Effector memory CD8-positive, alpha-beta T cell (primary cell): ENCODE results near the gene GRK4.

Experiments
- ATAC-seq: fragments of 150-1000 bp; cut with Tn5 transposase; replicated peaks from 2 replicates; pipeline ENCODE4 v1.10.0; 2021; ENCODE audit warnings: mild to moderate bottlenecking, moderate library complexity
- DNase-seq, 3 experiments: peaks; one replicate each; pipeline ENCODE4 v3.0.0; 2021
- H3K27ac Mint-ChIP-seq, 2 donors: one replicate each; pipeline ENCODE4 v1.8.0; 2022; ENCODE audit warnings: mild to moderate bottlenecking in 2 of 2, mixed read lengths in 2 of 2, moderate library complexity in 2 of 2
- H3K27me3 Mint-ChIP-seq, 2 donors: one replicate each; pipeline ENCODE4 v1.8.0; 2022; ENCODE audit warnings: mixed read lengths in 2 of 2
- H3K36me3 Mint-ChIP-seq: one replicate; pipeline ENCODE4 v1.8.0; 2022; ENCODE audit warnings: mild to moderate bottlenecking, moderate library complexity, mixed read lengths; ENCODE audit not compliant: insufficient read depth
- H3K4me1 Mint-ChIP-seq, 2 donors: one replicate each; pipeline ENCODE4 v1.8.0; 2022; ENCODE audit warnings: low read depth in 2 of 2, mixed read lengths in 2 of 2
- H3K4me3 Mint-ChIP-seq, 2 donors: one replicate each; pipeline ENCODE4 v1.8.0; 2022; ENCODE audit warnings: mild to moderate bottlenecking in 2 of 2, mixed read lengths in 2 of 2, moderate library complexity in 2 of 2
- H3K9me3 Mint-ChIP-seq, 2 donors: one replicate each; pipeline ENCODE4 v1.8.0; 2022; ENCODE audit warnings: mixed read lengths in 2 of 2

GRK4 gene

DNA sequence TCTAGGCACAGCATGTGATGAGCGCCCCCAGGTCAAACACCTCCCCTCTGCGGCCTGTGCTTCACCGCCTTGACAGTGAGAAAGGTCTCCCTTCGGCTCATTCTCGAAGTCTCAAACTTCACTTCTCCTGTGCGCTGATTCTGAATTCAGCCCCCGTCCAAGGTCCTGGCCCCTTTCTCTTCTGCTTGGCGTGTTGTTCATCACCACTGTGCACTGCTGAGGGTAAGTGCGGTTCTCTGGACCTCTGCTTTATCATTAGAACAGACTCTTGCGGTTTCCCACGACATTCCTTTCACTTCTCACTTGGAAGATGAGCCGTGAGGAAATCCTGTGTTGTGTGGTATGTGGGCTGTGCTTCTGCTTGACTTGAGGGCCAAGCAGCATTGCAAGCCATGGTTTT lies 99.1 kb downstream of the GRK4 start:
- H3K27ac Mint-ChIP-seq: no peak overlapping the region
- no peaks in the 10 kb centered on the region for H3K9me3 Mint-ChIP-seq
- ATAC-seq (no peak), DNase-seq (no peak)
- H3K27me3 Mint-ChIP-seq: peaks cover 19 to 30% of the 10 kb centered on the region in 2 donors
- H3K4me1 Mint-ChIP-seq: no peaks in the 10 kb centered on the region
- H3K4me3 Mint-ChIP-seq: no peak overlapping the region
- peaks cover 3% of the 10 kb centered on the region for H3K36me3 Mint-ChIP-seq

DNA sequence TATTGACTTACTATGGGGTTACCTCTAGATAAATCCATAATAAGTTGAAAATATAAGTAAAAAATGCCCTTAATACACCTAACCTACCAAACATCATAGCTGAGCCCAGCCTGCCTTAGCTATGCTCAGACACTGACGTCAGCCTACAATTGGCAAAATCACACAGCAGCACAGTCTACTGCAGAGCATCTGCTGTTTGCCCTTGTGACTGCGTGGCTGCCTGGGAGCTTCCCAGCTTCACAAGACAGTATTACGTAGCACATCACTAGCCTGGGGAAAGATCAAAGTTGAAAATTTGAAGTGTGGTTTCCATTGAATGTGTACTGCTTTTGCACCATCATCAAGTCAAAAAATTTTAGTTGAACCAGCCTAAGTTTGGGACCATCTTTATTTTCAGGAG lies 102.2 kb downstream of the GRK4 start:
- no peaks in the 10 kb centered on the region for H3K9me3 Mint-ChIP-seq
- H3K36me3 Mint-ChIP-seq: peaks cover 2% of the 10 kb centered on the region
- peaks cover 11 to 22% of the 10 kb centered on the region in 2 donors for H3K27me3 Mint-ChIP-seq
- DNase-seq (no peak), ATAC-seq (no peak)
- no peaks in the 10 kb centered on the region for H3K4me1 Mint-ChIP-seq
- no peak overlapping the region for H3K27ac Mint-ChIP-seq
- no peak overlapping the region for H3K4me3 Mint-ChIP-seq

- H3K36me3 Mint-ChIP-seq: peaks cover 2% of the 10 kb centered on the region
- no peak overlapping the region for H3K27ac Mint-ChIP-seq
- H3K27me3 Mint-ChIP-seq: peaks cover 5 to 13% of the 10 kb centered on the region in 2 donors
- ATAC-seq (no peak), DNase-seq (no peak)
- no peak overlapping the region for H3K4me3 Mint-ChIP-seq
- H3K9me3 Mint-ChIP-seq: no peaks in the 10 kb centered on the region
- no peaks in the 10 kb centered on the region for H3K4me1 Mint-ChIP-seq
These were observed 103.5 kb downstream of the GRK4 start for GRCh38 chr4:3066836-3067400.

GRCh38 chr4:3067473-3068001 lies 104.2 kb downstream of the GRK4 start:
- no peaks in the 10 kb centered on the region for H3K9me3 Mint-ChIP-seq
- DNase-seq: no peak

GRCh38 chr4:3069661-3070199 lies 106.4 kb downstream of the GRK4 start:
- Mint-ChIP-seq H3K27ac (no peak overlapping the region), H3K27me3 (peaks cover 0 to 5% of the 10 kb centered on the region in 2 donors), H3K36me3 (peaks cover 2% of the 10 kb centered on the region), H3K4me1 (no peaks in the 10 kb centered on the region), H3K9me3 (no peaks in the 10 kb centered on the region), H3K4me3 (no peak overlapping the region)
- DNase-seq (no peak), ATAC-seq (no peak)

More at GRCh38 chr4:3067473-3068001, 104.2 kb downstream of the GRK4 start:
- Mint-ChIP-seq H3K27me3 (peaks cover 5 to 10% of the 10 kb centered on the region in 2 donors), H3K4me3 (no peak overlapping the region), H3K27ac (no peak overlapping the region), H3K4me1 (no peaks in the 10 kb centered on the region), H3K36me3 (peaks cover 2% of the 10 kb centered on the region)
- ATAC-seq: no peak

- H3K9me3 Mint-ChIP-seq: no peaks in the 10 kb centered on the region
- peak overlapping the region in 1 of 2 donors; percentile 32 for H3K27ac Mint-ChIP-seq
- H3K4me3 Mint-ChIP-seq: no peak overlapping the region
- ATAC-seq: no peak
- H3K27me3 Mint-ChIP-seq: no peaks in the 10 kb centered on the region
- peaks cover 9% of the 10 kb centered on the region for H3K36me3 Mint-ChIP-seq
- no peak for DNase-seq
- H3K4me1 Mint-ChIP-seq: peaks cover 6 to 8% of the 10 kb centered on the region in 2 donors
These were observed 107.5 kb downstream of the GRK4 start for GRCh38 chr4:3070709-3071500.

DNA sequence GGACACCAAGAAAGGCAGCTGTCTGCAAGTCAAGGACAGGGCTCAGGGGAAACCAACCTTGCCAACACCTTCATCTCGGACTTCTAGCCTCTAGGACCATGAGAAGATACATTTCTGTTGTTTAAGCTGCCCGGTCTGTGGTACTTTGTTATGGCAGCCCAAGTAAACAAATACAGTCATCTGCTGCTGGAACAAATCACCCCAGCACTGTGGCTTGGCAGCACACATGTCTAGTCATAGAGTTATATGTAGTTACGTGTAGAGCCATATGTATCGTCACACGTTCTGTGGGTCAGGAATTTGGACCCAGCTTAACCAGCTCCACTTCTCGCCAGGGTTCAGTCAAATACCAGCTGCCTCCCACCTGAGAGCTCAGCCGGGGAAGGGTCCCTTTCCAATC lies 108.4 kb downstream of the GRK4 start:
- H3K27me3 Mint-ChIP-seq: no peaks in the 10 kb centered on the region
- H3K36me3 Mint-ChIP-seq: peaks cover 9% of the 10 kb centered on the region
- H3K9me3 Mint-ChIP-seq: no peaks in the 10 kb centered on the region
- peaks cover 7 to 15% of the 10 kb centered on the region in 2 donors for H3K4me1 Mint-ChIP-seq
- H3K4me3 Mint-ChIP-seq: peak overlapping the region in 1 of 2 donors; percentile 65
- no peak overlapping the region for H3K27ac Mint-ChIP-seq
- no peak for ATAC-seq
- no peak for DNase-seq

- peaks cover 9 to 20% of the 10 kb centered on the region in 2 donors for H3K4me1 Mint-ChIP-seq
- H3K4me3 Mint-ChIP-seq: peak overlapping the region; percentile 87 to 93
- DNase-seq (peak in 1 of 3 experiments; percentile 9), ATAC-seq (peak; percentile 45)
- H3K36me3 Mint-ChIP-seq: peaks cover 9% of the 10 kb centered on the region
- H3K27me3 Mint-ChIP-seq: no peaks in the 10 kb centered on the region
- H3K27ac Mint-ChIP-seq: peak overlapping the region in 1 of 2 donors; percentile 69
- no peaks in the 10 kb centered on the region for H3K9me3 Mint-ChIP-seq
These were observed 110.0 kb downstream of the GRK4 start for GRCh38 chr4:3073158-3074077.

DNA sequence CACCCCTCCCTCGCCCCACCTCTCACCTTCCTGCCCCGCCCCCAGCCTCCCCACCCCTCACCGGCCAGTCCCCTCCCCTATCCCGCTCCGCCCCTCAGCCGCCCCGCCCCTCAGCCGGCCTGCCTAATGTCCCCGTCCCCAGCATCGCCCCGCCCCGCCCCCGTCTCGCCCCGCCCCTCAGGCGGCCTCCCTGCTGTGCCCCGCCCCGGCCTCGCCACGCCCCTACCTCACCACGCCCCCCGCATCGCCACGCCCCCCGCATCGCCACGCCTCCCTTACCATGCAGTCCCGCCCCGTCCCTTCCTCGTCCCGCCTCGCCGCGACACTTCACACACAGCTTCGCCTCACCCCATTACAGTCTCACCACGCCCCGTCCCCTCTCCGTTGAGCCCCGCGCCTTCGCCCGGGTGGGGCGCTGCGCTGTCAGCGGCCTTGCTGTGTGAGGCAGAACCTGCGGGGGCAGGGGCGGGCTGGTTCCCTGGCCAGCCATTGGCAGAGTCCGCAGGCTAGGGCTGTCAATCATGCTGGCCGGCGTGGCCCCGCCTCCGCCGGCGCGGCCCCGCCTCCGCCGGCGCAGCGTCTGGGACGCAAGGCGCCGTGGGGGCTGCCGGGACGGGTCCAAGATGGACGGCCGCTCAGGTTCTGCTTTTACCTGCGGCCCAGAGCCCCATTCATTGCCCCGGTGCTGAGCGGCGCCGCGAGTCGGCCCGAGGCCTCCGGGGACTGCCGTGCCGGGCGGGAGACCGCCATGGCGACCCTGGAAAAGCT lies 110.9 kb downstream of the GRK4 start, which contains the start of the genes HTT and HTT-AS:
HTT (plus strand) TSS at position 604 of the 768 bp plus-strand sequence; CDS start at position 749, 145 bp downstream.
HTT-AS (minus strand) TSS at position 461 of the 768 bp plus-strand sequence.
- H3K4me1 Mint-ChIP-seq: peaks cover 12 to 20% of the 10 kb centered on the region in 2 donors
- no peaks in the 10 kb centered on the region for H3K27me3 Mint-ChIP-seq
- no peaks in the 10 kb centered on the region for H3K9me3 Mint-ChIP-seq
- DNase-seq (peak; percentile 87 to 95 (median 90)), ATAC-seq (peak; percentile 84)
- H3K4me3 Mint-ChIP-seq: peak within 1 kb of the TSS; percentile 87 to 93
- H3K36me3 Mint-ChIP-seq: peaks cover 9% of the 10 kb centered on the region
- H3K27ac Mint-ChIP-seq: peak within 1 kb of the TSS; percentile 77 to 87

DNA sequence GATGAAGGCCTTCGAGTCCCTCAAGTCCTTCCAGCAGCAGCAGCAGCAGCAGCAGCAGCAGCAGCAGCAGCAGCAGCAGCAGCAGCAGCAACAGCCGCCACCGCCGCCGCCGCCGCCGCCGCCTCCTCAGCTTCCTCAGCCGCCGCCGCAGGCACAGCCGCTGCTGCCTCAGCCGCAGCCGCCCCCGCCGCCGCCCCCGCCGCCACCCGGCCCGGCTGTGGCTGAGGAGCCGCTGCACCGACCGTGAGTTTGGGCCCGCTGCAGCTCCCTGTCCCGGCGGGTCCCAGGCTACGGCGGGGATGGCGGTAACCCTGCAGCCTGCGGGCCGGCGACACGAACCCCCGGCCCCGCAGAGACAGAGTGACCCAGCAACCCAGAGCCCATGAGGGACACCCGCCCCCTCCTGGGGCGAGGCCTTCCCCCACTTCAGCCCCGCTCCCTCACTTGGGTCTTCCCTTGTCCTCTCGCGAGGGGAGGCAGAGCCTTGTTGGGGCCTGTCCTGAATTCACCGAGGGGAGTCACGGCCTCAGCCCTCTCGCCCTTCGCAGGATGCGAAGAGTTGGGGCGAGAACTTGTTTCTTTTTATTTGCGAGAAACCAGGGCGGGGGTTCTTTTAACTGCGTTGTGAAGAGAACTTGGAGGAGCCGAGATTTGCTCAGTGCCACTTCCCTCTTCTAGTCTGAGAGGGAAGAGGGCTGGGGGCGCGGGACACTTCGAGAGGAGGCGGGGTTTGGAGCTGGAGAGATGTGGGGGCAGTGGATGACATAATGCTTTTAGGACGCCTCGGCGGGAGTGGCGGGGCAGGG lies 111.7 kb downstream of the GRK4 start:
- peak; percentile 15 to 38 (median 15) for DNase-seq
- H3K4me3 Mint-ChIP-seq: peak overlapping the region; percentile 87 to 93
- peaks cover 8% of the 10 kb centered on the region for H3K36me3 Mint-ChIP-seq
- H3K27ac Mint-ChIP-seq: peak overlapping the region; percentile 77 to 87
- peak; percentile 23 for ATAC-seq
- H3K27me3 Mint-ChIP-seq: no peaks in the 10 kb centered on the region
- H3K9me3 Mint-ChIP-seq: no peaks in the 10 kb centered on the region
- H3K4me1 Mint-ChIP-seq: peaks cover 16 to 20% of the 10 kb centered on the region in 2 donors

DNA sequence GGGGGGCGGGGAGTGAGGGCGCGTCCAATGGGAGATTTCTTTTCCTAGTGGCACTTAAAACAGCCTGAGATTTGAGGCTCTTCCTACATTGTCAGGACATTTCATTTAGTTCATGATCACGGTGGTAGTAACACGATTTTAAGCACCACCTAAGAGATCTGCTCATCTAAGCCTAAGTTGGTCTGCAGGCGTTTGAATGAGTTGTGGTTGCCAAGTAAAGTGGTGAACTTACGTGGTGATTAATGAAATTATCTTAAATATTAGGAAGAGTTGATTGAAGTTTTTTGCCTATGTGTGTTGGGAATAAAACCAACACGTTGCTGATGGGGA lies 112.2 kb downstream of the GRK4 start:
- peaks cover 12% of the 10 kb centered on the region for H3K36me3 Mint-ChIP-seq
- H3K27me3 Mint-ChIP-seq: no peaks in the 10 kb centered on the region

DNA sequence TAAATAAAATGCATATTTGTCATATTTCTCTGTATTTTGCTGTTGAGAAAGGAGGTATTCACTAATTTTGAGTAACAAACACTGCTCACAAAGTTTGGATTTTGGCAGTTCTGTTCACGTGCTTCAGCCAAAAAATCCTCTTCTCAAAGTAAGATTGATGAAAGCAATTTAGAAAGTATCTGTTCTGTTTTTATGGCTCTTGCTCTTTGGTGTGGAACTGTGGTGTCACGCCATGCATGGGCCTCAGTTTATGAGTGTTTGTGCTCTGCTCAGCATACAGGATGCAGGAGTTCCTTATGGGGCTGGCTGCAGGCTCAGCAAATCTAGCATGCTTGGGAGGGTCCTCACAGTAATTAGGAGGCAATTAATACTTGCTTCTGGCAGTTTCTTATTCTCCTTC lies 114.4 kb downstream of the GRK4 start:
- no peak overlapping the region for H3K4me3 Mint-ChIP-seq
- H3K36me3 Mint-ChIP-seq: peaks cover 12% of the 10 kb centered on the region
- H3K27me3 Mint-ChIP-seq: no peaks in the 10 kb centered on the region
- DNase-seq (no peak), ATAC-seq (no peak)
- H3K4me1 Mint-ChIP-seq: peaks cover 21 to 25% of the 10 kb centered on the region in 2 donors
- H3K27ac Mint-ChIP-seq: no peak overlapping the region
- no peaks in the 10 kb centered on the region for H3K9me3 Mint-ChIP-seq

More for the DNA sequence above, 112.2 kb downstream of the GRK4 start:
- Mint-ChIP-seq H3K4me1 (peaks cover 18 to 20% of the 10 kb centered on the region in 2 donors), H3K4me3 (peak overlapping the region; percentile 87 to 93), H3K27ac (peak overlapping the region; percentile 77 to 87), H3K9me3 (no peaks in the 10 kb centered on the region)
- ATAC-seq (no peak), DNase-seq (no peak)
